HG03521 (cell line): ENCODE results near the gene EML1.

Source experiments
- ATAC-seq: cut with Tn5 transposase; IDR thresholded peaks from one replicate; pipeline ENCODE4 v1.9.1; 2021; ENCODE audit warnings: mild to moderate bottlenecking, moderate library complexity; ENCODE audit not compliant: unreplicated experiment

EML1 gene

DNA sequence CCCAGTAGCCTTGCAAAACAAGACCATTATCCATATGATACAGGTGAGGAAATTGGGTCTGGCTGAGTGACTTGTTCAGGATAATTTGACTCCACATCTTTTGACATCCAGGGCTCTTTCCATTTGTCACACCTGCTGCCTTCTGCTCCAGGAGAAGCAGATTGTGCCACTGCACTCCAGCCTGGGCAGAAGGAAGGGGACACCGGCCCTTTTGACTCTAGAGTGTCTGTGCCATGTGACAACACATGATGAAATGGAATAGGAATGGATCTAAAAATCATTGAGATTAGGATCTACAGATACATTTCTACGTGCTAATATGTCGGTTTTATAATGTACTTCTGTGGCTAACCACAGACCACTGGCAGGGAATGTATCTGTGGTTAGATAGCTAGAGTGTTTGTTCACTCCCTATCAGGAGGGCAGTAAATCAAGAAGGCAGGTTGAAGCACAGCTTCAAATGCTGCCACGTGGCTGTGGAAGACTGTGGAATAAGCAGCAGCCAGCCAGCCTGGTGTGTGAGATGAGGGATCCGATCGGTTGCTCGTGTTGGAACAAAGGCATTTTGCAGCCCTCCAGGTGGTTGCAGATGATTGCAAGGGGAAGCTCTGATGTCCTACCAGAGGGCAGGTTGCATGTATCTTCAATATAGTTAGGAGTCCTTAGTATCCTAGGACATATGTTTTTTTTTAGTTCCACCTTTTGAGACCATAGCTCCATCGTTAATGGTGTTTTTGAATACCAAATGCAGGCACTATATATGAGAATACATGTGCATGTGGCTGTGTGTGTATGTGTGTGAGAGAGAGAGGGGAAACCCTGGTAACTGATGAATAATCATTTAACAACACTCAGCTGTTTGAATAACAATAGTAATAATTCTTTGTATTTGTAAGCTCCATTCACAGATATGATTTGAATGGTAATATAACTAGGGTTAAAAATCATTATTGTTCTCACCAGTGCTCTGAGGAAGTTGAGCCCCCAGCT lies 28.6 kb downstream of the EML1 start:
- ATAC-seq, result no peak

GRCh38 chr14:99822800-99823455 lies 29.7 kb downstream of the EML1 start:
- no peak for ATAC-seq

DNA sequence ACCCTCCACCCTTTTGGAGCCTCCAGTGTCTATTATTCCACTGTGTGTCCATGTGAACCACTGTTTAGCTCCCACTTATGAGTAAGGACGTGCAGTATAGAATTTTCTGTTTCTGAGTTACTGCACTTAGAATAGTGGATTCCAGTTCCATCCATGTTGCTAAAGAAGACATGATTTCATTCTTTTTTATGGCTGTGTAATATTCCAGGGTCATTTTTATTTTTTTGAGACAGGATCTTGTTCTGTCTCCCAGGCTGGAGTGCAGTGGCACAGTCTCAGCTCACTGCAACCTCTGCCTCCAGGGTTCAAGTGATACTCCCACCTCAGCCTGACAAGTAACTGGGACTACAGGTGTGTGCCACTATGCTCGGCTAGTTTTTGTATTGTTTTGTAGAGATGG lies 31.6 kb downstream of the EML1 start:
- no peak for ATAC-seq

DNA sequence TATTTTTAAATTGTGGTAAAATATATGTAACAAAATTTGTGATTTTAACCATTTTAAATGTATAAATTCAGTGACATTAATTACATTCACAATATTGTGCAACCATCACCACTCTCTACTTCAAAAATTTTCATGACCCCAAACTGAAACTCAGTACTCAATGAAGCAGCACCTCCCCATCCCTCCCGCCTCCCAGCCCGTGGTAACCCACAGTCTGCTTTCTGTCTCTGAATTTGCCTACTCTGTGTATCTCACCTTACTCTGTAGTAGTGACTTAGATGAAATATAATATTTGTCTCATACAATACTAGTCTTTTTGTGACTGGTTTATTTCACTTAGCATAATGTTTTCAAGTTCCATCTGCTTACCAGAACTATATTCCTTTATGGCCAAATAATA lies 36.2 kb downstream of the EML1 start:
- no peak for ATAC-seq

- no peak for ATAC-seq
Measured at GRCh38 chr14:99831303-99831702, 38.1 kb downstream of the EML1 start.

DNA sequence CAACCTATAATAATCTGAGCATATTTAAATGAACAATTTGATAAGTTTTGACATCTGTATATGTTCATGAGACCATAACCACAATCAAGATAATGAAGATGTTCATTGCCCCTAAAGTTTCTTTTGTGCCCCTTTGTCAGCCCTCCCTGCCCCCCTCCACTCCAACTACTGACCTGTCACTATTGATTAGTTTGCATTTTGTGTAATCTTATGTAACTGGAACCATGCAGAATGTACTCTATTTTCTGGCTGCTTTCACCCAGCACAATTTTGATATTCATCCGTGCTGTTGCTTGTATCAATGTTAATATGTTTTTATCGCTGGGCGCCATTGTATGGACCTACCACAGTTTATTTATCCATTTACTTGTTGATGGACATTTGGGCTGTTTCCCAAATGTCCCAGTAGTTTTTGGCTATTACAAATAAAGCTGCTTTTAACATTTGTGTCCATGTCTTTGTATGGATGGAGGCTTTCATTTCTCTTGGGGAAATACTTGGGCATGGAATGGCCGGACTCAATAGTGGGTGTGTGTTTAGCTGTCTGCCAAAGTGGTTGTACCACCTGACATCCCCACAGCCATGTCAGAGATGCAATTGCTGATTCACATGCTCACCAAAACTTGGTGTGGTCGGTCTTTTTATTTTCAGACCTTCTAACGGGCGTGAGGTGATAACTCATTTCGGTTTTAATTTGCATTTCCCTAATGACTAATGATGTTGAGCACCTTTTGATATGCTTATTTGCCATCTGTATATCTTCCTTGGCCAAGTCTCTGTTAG lies 38.9 kb downstream of the EML1 start:
- ATAC-seq, result no peak

- no peak for ATAC-seq
Measured at GRCh38 chr14:99837822-99838221, 44.6 kb downstream of the EML1 start.

DNA sequence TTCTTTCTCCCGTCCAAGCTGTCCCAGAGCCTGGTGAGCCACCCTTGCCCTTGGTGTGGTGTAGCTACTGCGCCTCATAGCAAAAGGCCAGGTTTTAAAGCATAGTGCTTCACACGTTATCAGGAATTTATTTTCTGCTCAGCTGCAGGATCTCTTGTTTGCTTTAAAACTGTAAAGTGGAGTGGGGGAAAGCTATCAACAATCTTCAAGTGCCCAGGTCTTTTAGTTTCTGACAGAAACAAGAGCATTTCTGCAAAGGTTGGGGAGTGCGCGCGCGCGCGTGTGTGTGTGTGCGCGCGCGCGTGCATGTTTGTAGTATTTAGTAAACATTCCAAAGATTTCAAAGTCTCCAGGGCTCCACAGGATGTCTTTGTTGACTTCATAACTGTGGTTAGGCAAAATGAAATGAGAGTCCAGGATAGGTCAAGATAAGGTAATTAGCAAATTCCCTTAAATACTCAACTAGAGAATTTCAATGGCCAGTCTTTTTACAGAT lies 45.5 kb downstream of the EML1 start:
- ATAC-seq, result no peak

GRCh38 chr14:99839696-99840095 lies 46.5 kb downstream of the EML1 start:
- ATAC-seq, result no peak

DNA sequence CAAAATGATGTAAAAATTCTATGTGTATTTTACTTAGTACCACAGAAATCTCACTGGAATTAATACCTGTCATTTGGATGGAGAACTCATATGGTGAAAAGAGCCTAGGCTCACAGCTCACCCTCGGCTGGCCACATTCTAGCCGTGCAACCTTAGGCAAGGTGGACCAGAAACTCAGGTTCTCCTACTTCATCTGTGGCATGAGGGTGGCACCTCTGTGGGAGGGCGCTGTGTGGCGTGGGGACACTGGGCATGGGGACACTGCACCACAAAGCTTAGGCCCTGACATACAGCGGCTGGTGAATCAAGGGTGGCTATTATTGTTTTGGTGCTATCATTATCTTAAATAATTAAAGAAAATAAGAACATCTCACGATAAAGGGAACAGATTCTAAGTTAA lies 47.1 kb downstream of the EML1 start:
- no peak for ATAC-seq

- ATAC-seq, result no peak
Measured at GRCh38 chr14:99840774-99841305, 47.6 kb downstream of the EML1 start.

GRCh38 chr14:99841436-99842071 lies 48.3 kb downstream of the EML1 start:
- ATAC-seq, result no peak

- no peak for ATAC-seq
Measured at GRCh38 chr14:99842141-99842540, 48.9 kb downstream of the EML1 start.

DNA sequence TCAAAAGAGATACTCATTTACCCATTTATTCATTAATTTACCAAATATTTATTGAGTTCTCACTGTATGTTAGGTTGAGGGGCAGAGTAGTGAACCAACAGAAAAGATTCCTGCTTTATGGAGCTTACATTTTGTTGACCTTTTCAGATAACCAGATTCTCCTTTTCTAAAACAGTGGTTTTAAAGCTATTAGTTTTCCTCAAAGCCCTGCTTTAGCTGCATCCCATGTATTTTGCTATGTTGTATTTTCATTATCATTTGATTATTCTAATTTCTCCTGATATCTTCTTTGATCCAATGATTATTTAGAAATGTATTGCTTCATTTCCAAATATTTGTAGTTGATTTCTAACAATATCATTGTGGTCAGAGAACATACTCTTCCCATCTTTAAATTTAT lies 53.6 kb downstream of the EML1 start:
- ATAC-seq, result no peak

DNA sequence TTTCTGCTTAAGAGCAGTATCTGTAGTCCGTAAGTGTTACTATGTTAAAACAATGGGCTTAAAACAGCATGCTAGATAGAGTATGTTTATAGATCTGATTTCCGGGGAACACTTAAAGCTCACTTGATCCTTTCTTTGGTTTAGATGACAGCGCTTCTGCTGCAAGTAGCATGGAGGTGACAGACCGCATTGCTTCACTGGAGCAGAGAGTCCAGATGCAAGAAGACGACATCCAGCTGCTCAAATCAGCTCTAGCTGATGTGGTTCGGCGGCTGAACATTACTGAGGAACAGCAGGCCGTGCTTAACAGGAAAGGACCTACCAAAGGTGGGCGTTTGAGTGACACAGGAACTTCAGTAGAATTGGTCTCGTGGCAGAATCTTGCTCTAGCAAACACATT lies 57.5 kb downstream of the EML1 start:
- ATAC-seq, result no peak

DNA sequence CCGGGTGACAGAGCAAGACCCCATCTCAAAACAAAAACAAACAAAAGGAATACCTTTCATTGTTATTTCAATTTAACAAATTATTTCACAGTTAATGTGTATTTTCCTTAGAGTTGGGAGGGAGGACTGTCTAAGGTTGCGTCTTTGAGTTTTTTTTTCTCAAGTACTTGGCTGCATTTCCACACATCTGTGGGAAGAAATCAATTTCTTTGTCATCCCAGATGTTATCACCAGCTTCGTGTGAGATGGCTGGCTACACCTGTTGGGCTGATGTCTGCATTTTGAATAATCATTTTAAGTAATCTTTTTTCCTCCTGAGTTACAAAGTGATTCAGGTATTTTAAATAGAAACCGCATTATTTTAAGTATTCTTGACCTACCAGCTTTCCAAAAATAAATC lies 59.4 kb downstream of the EML1 start:
- no peak for ATAC-seq

- ATAC-seq, result no peak
Measured at GRCh38 chr14:99853206-99853605, 60.0 kb downstream of the EML1 start.

DNA sequence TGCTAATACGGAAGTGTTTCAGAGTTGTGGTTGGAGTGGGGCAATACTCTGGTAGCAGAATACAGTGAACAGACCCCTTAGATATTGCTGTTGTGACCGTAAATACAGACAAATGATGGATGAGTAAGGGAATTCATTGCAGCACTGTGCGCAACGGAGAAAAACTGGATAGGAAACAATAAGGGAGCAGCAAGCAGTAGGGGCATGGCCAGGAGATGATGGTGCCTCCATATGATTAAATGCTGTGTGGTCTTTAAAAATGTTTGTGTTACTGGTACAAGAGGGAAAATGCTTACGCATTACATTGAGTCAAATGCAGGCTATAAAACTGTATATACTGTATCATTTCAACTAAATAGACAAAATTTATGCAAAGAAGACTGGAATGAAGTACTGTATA lies 61.6 kb downstream of the EML1 start:
- ATAC-seq, result no peak

GRCh38 chr14:99855271-99855670 lies 62.1 kb downstream of the EML1 start:
- ATAC-seq, result no peak

DNA sequence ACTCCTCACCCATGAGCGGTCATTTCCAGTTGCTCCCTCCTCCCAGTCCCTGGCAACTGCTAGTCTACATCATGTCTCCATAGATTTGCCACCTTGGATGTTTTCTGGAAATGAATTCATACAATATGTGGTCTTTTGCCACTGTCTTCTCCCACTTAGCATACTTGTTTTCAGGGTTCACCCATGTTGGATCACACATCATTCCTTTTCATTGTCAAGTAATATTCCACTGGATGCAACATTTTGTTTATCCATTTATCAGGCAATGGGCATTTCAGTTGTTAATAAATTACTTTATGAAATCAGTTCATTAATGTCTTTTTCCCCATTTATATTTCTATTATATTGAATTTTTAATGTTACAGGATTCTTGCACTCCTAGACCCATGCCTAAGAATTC lies 64.3 kb downstream of the EML1 start:
- ATAC-seq, result no peak

DNA sequence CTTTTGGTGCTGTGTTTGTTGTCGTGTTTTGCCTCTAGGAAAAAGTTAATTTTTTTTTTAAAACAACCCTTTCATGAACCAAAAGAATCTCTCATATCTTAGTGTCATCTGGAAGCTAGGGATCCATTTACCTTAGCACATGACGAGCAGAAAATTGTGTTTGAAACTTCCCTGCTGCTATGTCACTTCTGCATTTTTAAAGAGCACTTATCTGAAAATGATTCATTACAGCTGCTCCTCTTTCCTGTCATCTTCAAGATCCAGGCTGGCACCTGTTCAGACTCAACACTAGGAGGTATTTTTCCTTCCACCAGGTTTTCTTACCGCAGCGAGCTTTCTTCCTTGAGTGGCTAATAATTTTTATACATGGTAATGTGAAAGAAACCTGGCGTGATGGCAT lies 67.0 kb downstream of the EML1 start:
- no peak for ATAC-seq
